HG03280 (cell line): ENCODE data around the gene FNBP1L.

Experiments used
- ATAC-seq: cut with Tn5 transposase; IDR thresholded peaks from one replicate; pipeline ENCODE4 v1.9.1; 2021; ENCODE audit warnings: mild to moderate bottlenecking, moderate library complexity; ENCODE audit not compliant: unreplicated experiment

The FNBP1L gene

GRCh38 chr1:93447481-93448291, at the start of gene FNBP1L:
TSS of gene FNBP1L (plus strand) at chr1:93448118. CDS start at chr1:93448282, 164 bp downstream.
- ATAC-seq = no peak

DNA sequence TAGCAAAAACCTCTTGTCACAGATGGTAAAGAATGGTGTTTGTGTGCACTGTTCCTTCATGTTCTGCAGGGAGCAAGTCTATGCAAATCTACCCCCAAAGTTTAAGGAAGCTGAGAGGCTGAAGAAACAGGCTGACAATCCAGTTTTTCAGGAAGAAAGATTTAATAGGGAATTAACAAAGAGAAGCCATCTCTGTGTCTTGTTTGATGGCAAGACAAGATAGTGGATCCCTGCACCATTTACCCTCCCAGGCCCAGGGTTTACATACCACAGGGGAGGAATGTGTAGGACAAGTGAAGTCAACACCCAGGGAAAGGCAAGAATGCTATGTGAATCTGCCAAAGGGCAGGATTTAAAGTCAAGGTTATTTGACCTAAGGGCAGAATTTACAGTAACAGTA, 48.1 kb upstream of the FNBP1L start:
- ATAC-seq = no peak

DNA sequence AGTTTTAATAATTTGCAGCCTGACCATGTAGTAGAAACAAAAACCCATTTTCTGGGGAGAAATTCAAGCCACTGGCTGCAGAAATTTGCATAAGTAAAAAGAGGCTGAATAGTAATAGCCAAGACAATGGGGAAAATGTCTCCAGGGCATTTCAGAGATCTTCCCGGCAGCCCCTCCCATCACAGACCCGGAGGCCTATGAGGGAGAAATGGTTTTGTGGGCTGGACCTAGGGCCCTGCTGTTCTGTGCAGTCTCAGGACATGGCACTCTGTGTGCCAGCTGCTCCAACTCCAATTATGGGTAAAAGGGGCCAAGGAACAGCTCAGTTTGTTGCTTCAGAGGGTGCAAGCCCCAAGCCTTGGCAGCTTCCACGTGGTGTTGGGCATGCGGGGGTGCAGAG, 39.7 kb upstream of the FNBP1L start:
- ATAC-seq = no peak

GRCh38 chr1:93411000-93411399, 36.9 kb upstream of the FNBP1L start:
- ATAC-seq = no peak

GRCh38 chr1:93414749-93415148, 33.2 kb upstream of the FNBP1L start:
- ATAC-seq = no peak

DNA sequence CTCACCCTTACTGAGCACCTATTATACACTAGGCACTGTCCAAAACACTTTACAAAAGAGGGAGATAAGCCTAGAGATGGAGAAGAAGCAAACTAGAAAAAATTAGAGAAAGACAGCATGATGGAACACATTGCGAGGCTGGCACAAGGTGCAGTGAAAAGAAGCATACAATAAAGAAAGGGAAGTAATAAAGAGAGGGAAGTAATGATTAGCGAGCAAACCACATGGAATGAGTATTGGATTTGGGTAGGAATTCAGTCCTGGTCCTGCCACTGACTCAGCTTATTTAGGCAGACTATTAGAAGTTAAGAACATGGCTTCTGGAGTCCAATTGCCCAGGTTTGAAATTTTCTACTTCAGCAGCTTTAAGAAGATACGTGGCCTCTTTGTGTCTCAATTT, 32.6 kb upstream of the FNBP1L start:
- ATAC-seq = no peak

DNA sequence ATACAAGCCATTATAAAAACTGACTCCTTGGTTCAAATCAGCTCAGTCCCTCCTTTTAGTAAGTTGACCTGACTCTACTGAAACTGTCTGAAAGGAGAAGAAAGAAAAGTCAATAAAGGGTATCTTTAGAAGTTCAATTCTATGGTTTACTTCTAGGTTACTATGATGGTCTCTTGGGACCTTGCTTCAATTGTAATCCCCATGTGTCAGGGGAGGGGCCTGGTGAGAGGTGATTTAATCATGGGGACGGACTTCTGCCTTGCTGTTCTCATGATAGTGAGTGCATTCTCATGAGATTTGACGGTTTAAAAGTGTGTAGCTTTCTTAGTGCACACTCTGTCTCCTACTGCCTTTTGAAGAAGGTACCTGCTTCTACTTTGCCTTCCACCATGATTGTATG, 31.7 kb upstream of the FNBP1L start:
- ATAC-seq = no peak

GRCh38 chr1:93419344-93419743, 28.6 kb upstream of the FNBP1L start:
- no peak for ATAC-seq

GRCh38 chr1:93420400-93420799, 27.5 kb upstream of the FNBP1L start:
- ATAC-seq = no peak

DNA sequence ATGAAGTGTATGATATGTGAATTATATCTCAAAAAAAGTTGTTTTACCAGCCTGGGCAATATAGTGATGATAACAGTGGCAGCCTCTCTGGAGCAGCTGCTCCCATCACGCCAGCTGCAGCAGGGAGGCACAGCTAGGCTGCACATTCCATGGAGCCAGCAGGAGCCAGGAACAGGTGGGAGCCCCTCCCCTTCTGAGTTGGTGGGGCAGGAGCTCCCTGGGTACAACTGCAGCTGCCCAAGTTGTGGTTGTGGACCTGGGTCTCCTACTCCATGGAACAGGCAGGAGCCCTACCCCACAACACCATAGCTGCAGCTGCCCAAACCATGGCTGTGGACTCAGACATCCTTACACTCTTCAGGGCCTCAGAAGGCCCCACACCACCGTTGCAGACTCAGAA, 21.7 kb upstream of the FNBP1L start:
- no peak for ATAC-seq

- ATAC-seq = no peak
Measured at GRCh38 chr1:93427656-93428055, 20.3 kb upstream of the FNBP1L start.

DNA sequence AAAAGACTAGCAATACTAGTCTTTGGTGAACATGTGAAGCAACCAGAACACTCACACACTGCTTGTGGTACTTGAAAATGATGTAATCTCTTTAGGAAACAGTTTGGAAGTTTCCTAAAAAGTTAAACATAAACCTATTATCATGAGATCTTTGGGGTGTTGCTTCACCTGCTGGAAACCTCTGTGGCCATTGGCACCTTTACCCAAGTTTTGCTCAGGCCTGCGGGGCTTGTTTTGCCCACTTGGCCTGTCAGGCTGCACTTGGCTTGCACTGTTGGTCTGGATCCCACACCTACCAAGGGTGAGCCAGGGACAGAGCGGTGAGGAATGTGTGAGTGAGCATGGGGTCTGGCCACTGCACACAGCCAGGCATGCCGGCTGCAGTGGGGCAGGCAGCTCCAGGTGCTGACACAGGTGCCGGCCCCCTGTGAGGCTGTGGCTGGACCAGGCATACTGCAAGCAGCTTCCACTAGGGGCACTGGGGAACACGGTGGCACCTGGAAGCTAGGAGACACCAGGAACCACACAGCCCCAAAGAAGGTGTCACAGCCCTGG, 14.4 kb upstream of the FNBP1L start:
- ATAC-seq = no peak

DNA sequence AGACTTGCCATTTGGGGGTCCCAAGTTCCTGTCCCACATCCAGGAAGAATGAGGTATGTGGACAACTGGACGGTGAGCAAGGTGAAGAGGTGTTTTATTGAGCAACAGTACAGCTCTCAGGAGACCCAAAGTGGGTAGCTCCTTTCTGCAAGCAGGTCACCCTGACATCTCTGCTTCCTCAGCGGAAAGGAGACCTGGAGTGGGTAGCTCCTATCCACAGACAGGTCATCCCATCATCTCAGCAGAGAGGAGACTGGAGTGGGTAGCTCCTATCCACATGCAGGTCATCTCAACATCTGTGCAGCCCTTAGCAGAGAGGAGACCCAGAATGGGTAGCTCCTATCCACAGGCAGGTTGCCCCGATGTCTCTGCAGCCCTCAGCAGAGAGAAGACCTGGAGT, 13.8 kb upstream of the FNBP1L start:
- ATAC-seq = no peak

- ATAC-seq = no peak
Measured at GRCh38 chr1:93434987-93435386, 12.9 kb upstream of the FNBP1L start.

DNA sequence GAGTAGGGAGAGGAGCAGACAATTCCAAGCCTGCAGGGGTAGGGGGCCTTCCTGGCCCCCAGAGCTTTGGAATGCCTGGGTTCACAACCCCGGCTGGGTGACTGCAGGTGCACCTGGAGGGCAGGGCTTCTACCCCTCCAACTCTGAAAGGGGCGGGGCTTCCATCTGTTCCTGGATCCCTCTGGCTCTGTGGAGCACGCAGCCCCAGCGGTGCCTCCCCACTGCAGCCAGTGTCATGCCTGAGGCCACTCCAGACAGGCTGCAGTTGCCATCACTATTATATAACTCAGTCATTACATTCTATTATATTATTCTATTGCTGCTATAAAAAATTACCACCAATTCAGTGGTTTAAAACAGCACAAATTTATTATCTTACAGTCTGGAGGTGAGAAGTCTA, 12.5 kb upstream of the FNBP1L start:
- no peak for ATAC-seq

DNA sequence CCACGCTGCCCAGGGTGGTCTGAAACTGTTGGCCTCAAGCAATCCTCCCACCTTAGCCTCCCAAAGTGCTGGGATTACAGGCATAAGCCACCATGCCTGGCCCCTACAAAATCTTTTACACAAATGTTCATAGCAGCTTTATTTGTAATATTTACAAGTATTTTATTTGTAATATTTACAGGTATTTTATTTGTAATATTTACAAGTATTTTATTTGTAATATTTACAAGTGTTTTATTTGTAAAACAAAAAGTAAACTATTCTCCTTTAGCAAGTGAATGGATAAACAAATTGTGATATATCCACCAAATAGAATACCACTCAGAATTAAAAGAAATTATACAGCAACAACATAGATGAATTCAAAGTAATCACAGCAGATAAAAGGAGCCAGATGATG, 11.4 kb upstream of the FNBP1L start:
- no peak for ATAC-seq

GRCh38 chr1:93437976-93438605, 9.8 kb upstream of the FNBP1L start:
- no peak for ATAC-seq

DNA sequence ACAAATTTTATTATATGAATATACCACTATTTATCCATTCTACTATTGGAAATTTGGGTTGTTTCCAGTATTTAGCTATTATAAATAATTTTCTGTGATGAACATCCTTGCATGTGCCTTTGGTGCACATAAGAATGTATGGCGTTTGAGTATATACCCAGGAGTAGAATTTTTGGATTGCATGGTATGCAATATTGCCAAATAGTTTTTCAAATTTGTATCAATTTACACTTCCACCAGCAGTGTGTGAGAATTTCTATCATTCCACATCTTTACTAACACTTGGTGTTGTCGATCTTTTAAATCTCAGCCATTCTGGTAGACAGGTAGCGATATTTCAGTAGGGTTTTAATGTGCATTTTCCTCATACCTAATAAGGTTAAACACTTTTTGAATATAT, 9.2 kb upstream of the FNBP1L start:
- ATAC-seq = no peak

DNA sequence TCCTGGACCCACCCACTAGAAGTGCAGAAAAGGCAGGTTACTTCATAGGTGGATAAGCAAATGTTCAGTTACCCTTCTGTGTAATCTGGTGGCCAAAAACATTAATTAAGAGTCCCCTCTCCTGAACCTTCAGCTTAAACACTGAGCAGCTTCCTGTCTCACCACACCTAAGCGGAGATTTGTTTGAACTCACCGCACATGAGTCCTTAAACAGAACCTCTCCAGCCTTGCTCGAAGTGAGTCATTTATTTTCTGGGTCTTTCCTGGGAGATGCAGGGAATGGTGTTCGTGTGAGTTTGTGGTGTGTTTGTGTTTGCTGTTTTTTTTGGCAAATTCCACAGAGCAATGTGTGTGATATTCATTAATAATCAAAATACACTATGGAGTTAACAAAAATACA, 7.6 kb upstream of the FNBP1L start:
- no peak for ATAC-seq

DNA sequence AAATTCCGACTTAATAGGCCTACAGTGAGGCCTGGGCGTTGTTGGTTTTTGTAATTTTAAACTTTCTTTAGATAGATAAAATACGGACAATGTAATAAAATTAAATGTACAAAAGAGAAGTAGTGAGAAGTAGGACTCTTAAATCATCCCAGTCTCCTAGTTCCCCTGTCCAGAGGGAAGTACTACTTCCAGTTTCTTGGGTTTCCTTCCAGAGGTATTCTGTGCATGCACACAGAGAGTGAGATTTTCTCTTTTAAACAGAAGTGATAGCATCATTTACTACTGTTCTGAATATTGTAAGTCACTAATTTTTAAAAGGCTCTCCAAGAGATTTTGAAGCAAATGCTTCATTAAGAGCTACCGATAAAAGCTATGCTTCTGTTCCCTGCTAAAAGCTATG, 7.2 kb upstream of the FNBP1L start:
- ATAC-seq = no peak

GRCh38 chr1:93441589-93441988, 6.3 kb upstream of the FNBP1L start:
- no peak for ATAC-seq

DNA sequence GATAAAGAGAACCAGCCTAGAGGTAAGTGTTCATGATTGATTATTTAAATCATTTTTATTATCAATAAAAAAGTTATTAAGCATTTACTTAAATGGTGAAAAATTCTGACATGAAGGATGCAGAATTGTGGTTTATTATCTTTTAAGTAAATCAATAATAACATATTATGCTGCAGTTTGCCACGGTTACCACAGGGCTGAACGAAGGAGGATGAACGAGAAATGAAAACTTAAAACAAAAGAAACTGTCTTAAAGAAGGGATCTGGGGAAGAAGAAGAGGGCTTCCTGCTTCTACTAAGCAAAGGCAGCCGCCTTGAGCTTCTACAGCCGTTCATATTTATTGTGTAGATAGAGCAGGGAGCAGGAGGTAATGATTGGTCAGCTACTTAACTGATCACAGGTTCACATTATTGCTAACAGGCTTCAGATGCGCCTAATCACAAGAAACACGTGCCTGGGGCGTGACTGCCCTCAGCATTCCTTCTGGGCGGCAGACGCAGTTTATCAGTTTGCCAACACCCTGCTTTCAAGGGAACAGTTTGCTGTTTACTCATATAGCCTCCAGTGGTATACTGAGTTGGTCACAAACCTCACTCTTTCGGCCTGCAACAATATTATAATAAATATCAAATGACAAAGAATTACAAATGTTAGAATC, 5.8 kb upstream of the FNBP1L start:
- ATAC-seq = no peak
